ENCODE data around the gene ABCG1. TPM values are rescaled to one million over a fixed set of nuclear protein-coding genes. Genes with fewer than 3 reads are reported as not detected.

ABCG1 gene
- total and polyA plus RNA-seq, 2 donors (not counting 1 experiment from before 2014, with no cell fraction given): under 0.01 to 0.12 TPM

DNA sequence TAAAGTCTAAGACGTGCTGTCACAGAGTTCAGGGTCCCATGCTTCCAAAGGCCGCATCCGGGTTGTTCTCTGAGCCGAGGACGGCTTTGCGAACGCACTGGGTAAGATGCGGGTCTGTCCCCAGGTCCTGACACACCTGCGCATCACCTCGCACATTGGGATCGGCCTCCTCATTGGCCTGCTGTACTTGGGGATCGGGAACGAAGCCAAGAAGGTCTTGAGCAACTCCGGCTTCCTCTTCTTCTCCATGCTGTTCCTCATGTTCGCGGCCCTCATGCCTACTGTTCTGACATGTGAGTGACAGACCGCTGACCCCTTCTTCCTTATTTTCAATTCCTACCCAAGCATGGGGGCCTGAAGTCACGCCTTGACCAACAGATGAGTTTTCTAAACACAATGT is 71.0 kb downstream of the ABCG1 start:
- Histone ChIP-seq H3K36me3 (ENCODE audit: control insufficient read depth, insufficient read depth, low read length) (no peaks in the 10 kb centered on the region), H2AFZ (ENCODE audit: low read length) (no peak overlapping the region), H3K4me1 (ENCODE audit: control insufficient read depth, extremely low read depth, insufficient read depth, low read length) (no peaks in the 10 kb centered on the region), H3K4me2 (ENCODE audit: extremely low read depth, insufficient read depth, low read length) (no peak overlapping the region), H4K20me1 (ENCODE audit: control insufficient read depth, extremely low read depth, insufficient read depth, low read length) (no peaks in the 10 kb centered on the region), H3K79me2 (ENCODE audit: control insufficient read depth, insufficient read depth, low read length) (no peaks in the 10 kb centered on the region), H3K9ac (ENCODE audit: insufficient read depth, low read length) (no peak overlapping the region), H3K27me3 (ENCODE audit: control insufficient read depth, insufficient read depth, low read length) (no peaks in the 10 kb centered on the region), H3K27ac (ENCODE audit: insufficient read depth, low read length) (no peak overlapping the region), H3K4me3 (replicated peaks in 1 of 4; ENCODE audit: control extremely low read depth in 1 of 4, insufficient read depth in 1 of 4, low read depth in 3 of 4, low read length in 4 of 4) (no peak overlapping the region), H3K9me3 (ENCODE audit: control insufficient read depth, insufficient read depth, low read depth, low read length) (no peaks in the 10 kb centered on the region)
- TF ChIP-seq, protein P1, sequence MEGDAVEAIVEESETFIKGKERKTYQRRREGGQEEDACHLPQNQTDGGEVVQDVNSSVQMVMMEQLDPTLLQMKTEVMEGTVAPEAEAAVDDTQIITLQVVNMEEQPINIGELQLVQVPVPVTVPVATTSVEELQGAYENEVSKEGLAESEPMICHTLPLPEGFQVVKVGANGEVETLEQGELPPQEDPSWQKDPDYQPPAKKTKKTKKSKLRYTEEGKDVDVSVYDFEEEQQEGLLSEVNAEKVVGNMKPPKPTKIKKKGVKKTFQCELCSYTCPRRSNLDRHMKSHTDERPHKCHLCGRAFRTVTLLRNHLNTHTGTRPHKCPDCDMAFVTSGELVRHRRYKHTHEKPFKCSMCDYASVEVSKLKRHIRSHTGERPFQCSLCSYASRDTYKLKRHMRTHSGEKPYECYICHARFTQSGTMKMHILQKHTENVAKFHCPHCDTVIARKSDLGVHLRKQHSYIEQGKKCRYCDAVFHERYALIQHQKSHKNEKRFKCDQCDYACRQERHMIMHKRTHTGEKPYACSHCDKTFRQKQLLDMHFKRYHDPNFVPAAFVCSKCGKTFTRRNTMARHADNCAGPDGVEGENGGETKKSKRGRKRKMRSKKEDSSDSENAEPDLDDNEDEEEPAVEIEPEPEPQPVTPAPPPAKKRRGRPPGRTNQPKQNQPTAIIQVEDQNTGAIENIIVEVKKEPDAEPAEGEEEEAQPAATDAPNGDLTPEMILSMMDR (conservative IDR thresholded peaks at IDR 0.05 in 1 of 2, IDR thresholded peaks at IDR 0.05 in 1 of 2; ENCODE audit: low read depth in 1 of 2, low read length in 2 of 2): no peak
- no peak for TF ChIP-seq EZH2 (IDR thresholded peaks at IDR 0.05; ENCODE audit: low read length, missing control alignments)
- DNase-seq (ENCODE audit: low read depth in 2 of 2): no peak

DNA sequence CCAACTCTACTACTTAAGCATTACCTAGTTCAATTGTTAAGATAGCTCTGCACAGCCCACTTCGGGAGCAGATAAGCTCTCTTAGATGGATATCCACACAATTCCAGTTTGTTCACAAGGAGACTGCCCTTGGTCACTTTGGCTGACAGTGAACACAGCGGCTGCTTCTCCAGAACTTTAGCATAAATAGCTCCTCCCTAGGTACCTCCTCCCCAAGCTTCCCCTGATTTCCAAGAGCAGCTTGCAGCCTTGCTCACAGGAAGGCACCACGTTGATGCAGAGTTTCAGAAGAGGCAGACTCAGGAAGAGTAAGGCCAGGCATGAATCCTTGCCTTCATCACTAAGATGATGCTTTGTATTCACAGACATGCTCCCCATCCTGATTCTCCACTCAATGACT is 71.6 kb downstream of the ABCG1 start:
- Histone ChIP-seq H3K9me3 (ENCODE audit: control insufficient read depth, insufficient read depth, low read depth, low read length) (no peaks in the 10 kb centered on the region), H4K20me1 (ENCODE audit: control insufficient read depth, extremely low read depth, insufficient read depth, low read length) (no peaks in the 10 kb centered on the region), H3K79me2 (ENCODE audit: control insufficient read depth, insufficient read depth, low read length) (no peaks in the 10 kb centered on the region), H3K27ac (ENCODE audit: insufficient read depth, low read length) (no peak overlapping the region), H3K4me2 (ENCODE audit: extremely low read depth, insufficient read depth, low read length) (no peak overlapping the region), H3K27me3 (ENCODE audit: control insufficient read depth, insufficient read depth, low read length) (no peaks in the 10 kb centered on the region), H3K4me3 (replicated peaks in 1 of 4; ENCODE audit: control extremely low read depth in 1 of 4, insufficient read depth in 1 of 4, low read depth in 3 of 4, low read length in 4 of 4) (no peak overlapping the region), H2AFZ (ENCODE audit: low read length) (no peak overlapping the region), H3K36me3 (ENCODE audit: control insufficient read depth, insufficient read depth, low read length) (no peaks in the 10 kb centered on the region), H3K9ac (ENCODE audit: insufficient read depth, low read length) (no peak overlapping the region), H3K4me1 (ENCODE audit: control insufficient read depth, extremely low read depth, insufficient read depth, low read length) (no peaks in the 10 kb centered on the region)
- TF ChIP-seq EZH2 (IDR thresholded peaks at IDR 0.05; ENCODE audit: low read length, missing control alignments): no peak
- TF ChIP-seq, protein P1 (conservative IDR thresholded peaks at IDR 0.05 in 1 of 2, IDR thresholded peaks at IDR 0.05 in 1 of 2; ENCODE audit: low read depth in 1 of 2, low read length in 2 of 2): no peak
- DNase-seq (ENCODE audit: low read depth in 2 of 2): no peak

- Histone ChIP-seq H2AFZ (ENCODE audit: low read length) (no peak overlapping the region), H3K4me3 (replicated peaks in 1 of 4; ENCODE audit: control extremely low read depth in 1 of 4, insufficient read depth in 1 of 4, low read depth in 3 of 4, low read length in 4 of 4) (no peak overlapping the region), H3K36me3 (ENCODE audit: control insufficient read depth, insufficient read depth, low read length) (no peaks in the 10 kb centered on the region), H3K4me1 (ENCODE audit: control insufficient read depth, extremely low read depth, insufficient read depth, low read length) (no peaks in the 10 kb centered on the region), H3K4me2 (ENCODE audit: extremely low read depth, insufficient read depth, low read length) (no peak overlapping the region), H3K9ac (ENCODE audit: insufficient read depth, low read length) (no peak overlapping the region), H3K27me3 (ENCODE audit: control insufficient read depth, insufficient read depth, low read length) (no peaks in the 10 kb centered on the region), H3K27ac (ENCODE audit: insufficient read depth, low read length) (no peak overlapping the region), H3K79me2 (ENCODE audit: control insufficient read depth, insufficient read depth, low read length) (no peaks in the 10 kb centered on the region), H4K20me1 (ENCODE audit: control insufficient read depth, extremely low read depth, insufficient read depth, low read length) (no peaks in the 10 kb centered on the region), H3K9me3 (ENCODE audit: control insufficient read depth, insufficient read depth, low read depth, low read length) (no peaks in the 10 kb centered on the region)
- DNase-seq (ENCODE audit: low read depth in 2 of 2): no peak
- TF ChIP-seq EZH2 (IDR thresholded peaks at IDR 0.05; ENCODE audit: low read length, missing control alignments): no peak
- TF ChIP-seq, protein P1 (conservative IDR thresholded peaks at IDR 0.05 in 1 of 2, IDR thresholded peaks at IDR 0.05 in 1 of 2; ENCODE audit: low read depth in 1 of 2, low read length in 2 of 2): no peak
Measured at GRCh38 chr21:42291003-42291750, 72.2 kb downstream of the ABCG1 start.
